B cell (primary cell): ENCODE results near the gene SCAMP1.

Experiments
- CTCF ChIP-seq: fragments of 200-600 bp; IDR thresholded peaks from one replicate; pipeline ENCODE4 v1.8.0; 2022; ENCODE audit warnings: antibody characterized with exemption, mild to moderate bottlenecking
- EZH2 ChIP-seq: IDR thresholded peaks from 2 replicates; pipeline ENCODE4 v1.6.1; 2012; ENCODE audit warnings: borderline replicate concordance, low read depth, mild to moderate bottlenecking, moderate library complexity, low read length; ENCODE audit not compliant: insufficient read depth, poor library complexity, severe bottlenecking

GRCh38 chr5:78399116-78399515 is 38.7 kb downstream of the SCAMP1 start:
- TF ChIP-seq CTCF = no peak
- TF ChIP-seq EZH2 = no peak
